Stomach (tissue), 4 donors: ENCODE measurements around the gene DND1.

Experiments used
- EP300 ChIP-seq: sonication (generic); formaldehyde crosslinking; IDR thresholded peaks from one replicate; pipeline ENCODE4 v1.6.1; 2017; ENCODE audit warnings: antibody characterized with exemption
- POLR2AphosphoS5 ChIP-seq, 3 donors: sonication (generic); formaldehyde crosslinking; IDR thresholded peaks; one replicate each; pipeline ENCODE4 v1.6.1; 2016; ENCODE audit warnings: antibody characterized with exemption in 3 of 3
- TF ChIP-seq, protein P1 (sequence below), 7 experiments: fragments of 450-650 bp in 4 of 7; fragments of 200-600 bp in 3 of 7; sonication (generic) in 3 of 7; IDR thresholded peaks; one replicate each; pipeline ENCODE4 v1.5.1; 2016 to 2019; ENCODE audit warnings: antibody characterized with exemption in 7 of 7, control low read depth in 2 of 7, mild to moderate bottlenecking in 1 of 7

DNA sequence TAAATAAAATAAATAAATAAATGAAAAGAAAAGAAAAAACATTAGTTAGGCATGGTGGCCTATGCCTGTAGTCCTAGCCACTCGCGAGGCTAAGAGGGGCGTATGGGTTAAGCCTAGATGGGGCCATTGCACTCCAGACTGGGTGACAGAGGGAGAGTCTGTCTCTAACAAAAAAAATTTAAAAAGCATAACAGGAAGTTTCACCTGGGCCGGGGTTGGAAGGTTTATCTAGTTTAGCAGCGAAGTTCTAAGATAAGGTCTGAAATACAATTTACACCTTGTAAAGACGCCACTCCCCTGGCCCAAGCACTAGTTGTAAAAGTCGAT is 44.9 kb upstream of the DND1 start:
- TF ChIP-seq POLR2AphosphoS5 (IDR thresholded peaks at IDR 0.05) (no peak), EP300 (no peak)
- TF ChIP-seq, protein P1, sequence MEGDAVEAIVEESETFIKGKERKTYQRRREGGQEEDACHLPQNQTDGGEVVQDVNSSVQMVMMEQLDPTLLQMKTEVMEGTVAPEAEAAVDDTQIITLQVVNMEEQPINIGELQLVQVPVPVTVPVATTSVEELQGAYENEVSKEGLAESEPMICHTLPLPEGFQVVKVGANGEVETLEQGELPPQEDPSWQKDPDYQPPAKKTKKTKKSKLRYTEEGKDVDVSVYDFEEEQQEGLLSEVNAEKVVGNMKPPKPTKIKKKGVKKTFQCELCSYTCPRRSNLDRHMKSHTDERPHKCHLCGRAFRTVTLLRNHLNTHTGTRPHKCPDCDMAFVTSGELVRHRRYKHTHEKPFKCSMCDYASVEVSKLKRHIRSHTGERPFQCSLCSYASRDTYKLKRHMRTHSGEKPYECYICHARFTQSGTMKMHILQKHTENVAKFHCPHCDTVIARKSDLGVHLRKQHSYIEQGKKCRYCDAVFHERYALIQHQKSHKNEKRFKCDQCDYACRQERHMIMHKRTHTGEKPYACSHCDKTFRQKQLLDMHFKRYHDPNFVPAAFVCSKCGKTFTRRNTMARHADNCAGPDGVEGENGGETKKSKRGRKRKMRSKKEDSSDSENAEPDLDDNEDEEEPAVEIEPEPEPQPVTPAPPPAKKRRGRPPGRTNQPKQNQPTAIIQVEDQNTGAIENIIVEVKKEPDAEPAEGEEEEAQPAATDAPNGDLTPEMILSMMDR (IDR thresholded peaks at IDR 0.05): no peak
